K562 (cell line): Measurements from ENCODE around the gene NABP2. TPM values are rescaled to one million over a fixed set of nuclear protein-coding genes. Genes with fewer than 3 reads are reported as not detected.
A peak's percentile ranks its signal among the peaks of the same experiment; 100 is the strongest.

ENCODE experiments used
- ARID4B ChIP-seq: sonication (generic); formaldehyde crosslinking; IDR thresholded peaks from 2 replicates; pipeline ENCODE4 v1.8.0; 2022; ENCODE audit warnings: mild to moderate bottlenecking, missing genetic modification reagents
- C11orf30 ChIP-seq: fragments of 450-650 bp; IDR thresholded peaks from 2 replicates; pipeline ENCODE4 v1.6.1; 2016; ENCODE audit warnings: low read depth, mild to moderate bottlenecking
- DIDO1 ChIP-seq: fragments of 450-650 bp; IDR thresholded peaks from 2 replicates; pipeline ENCODE4 v1.6.1; 2016; ENCODE audit warnings: low read depth, missing biosample characterization, missing genetic modification characterization
- FOXK2 ChIP-seq, 2 experiments: fragments of 450-650 bp; IDR thresholded peaks in 1 of 2; conservative IDR thresholded peaks in 1 of 2; 2 replicates each; pipeline ENCODE4 v1.6.1; 2016; ENCODE audit warnings: low read depth in 2 of 2, mild to moderate bottlenecking in 1 of 2
- MBD2 ChIP-seq: sonication (generic); IDR thresholded peaks from 2 replicates; pipeline ENCODE4 v1.6.1; 2016; ENCODE audit warnings: low read depth, borderline replicate concordance
- POLR2A ChIP-seq: fragments of 450-650 bp; conservative IDR thresholded peaks from 2 replicates; pipeline ENCODE4 v1.6.1; 2016
- POLR3G ChIP-seq: IDR thresholded peaks from 2 replicates; pipeline ENCODE4 v1.6.1; 2011; ENCODE audit not compliant: insufficient read length, insufficient replicate concordance; ENCODE audit errors: extremely low read depth
- SMAD1 ChIP-seq: fragments of 150-350 bp; IDR thresholded peaks from 2 replicates; pipeline ENCODE4 v1.6.1; 2014; ENCODE audit warnings: low read length, low read depth; ENCODE audit not compliant: partially characterized antibody
- ZBTB7A ChIP-seq: IDR thresholded peaks from 2 replicates; pipeline ENCODE4 v1.6.1; 2011; ENCODE audit warnings: low read depth, mild to moderate bottlenecking, low read length, moderate library complexity, borderline replicate concordance; ENCODE audit not compliant: control insufficient read depth
- ZFPM2 ChIP-seq: fragments of 250-450 bp; sonication (Bioruptor Pico); IDR thresholded peaks from 2 replicates; pipeline ENCODE4 v1.5.1; 2022; ENCODE audit warnings: mild to moderate bottlenecking
- polyA plus RNA-seq, 8 experiments: library from polyadenylated mRNA; depleted of rRNA in 4 of 8; stranded (reverse) in 5 of 8; unstranded in 3 of 8; fragments of >200 nt; fragmentation: Nextera tagmentation in 2 of 8; fragmentation: Illumina TruSeq in 1 of 8; extraction: Ambion mirVana in 2 of 8; extraction: Trizol in 1 of 8; gene quantifications; 2 replicates each; pipeline versions ENCODE4 v1.2.1 to v1.2.3, GENCODE V29; 2011 to 2014; ENCODE audit warnings: inconsistent platforms in 1 of 8, missing spikeins in 1 of 8
- total RNA-seq, 7 experiments: library from RNA; depleted of rRNA in 6 of 7; stranded (reverse); fragments of >200 nt in 6 of 7; fragmentation: Illumina TruSeq in 2 of 7; extraction: Trizol in 2 of 7; gene quantifications; 2 replicates each; pipeline versions ENCODE4 v1.2.1 to v1.2.3, GENCODE V29; 2011 to 2021; ENCODE audit warnings: low replicate concordance in 1 of 7
- TF ChIP-seq, protein P1 (sequence below): fragments of 450-650 bp; IDR thresholded peaks from 2 replicates; pipeline ENCODE4 v1.6.1; 2017; ENCODE audit warnings: antibody characterized with exemption, mild to moderate bottlenecking
- TF ChIP-seq, protein P2 (sequence below), 2 experiments: IDR thresholded peaks; 2 replicates each; pipeline ENCODE4 v1.6.1; 2011; ENCODE audit warnings: borderline replicate concordance in 1 of 2, control low read depth in 1 of 2, low read depth in 1 of 2, low read length in 1 of 2, mild to moderate bottlenecking in 1 of 2, mixed read lengths in 1 of 2, moderate library complexity in 1 of 2; ENCODE audit not compliant: insufficient read depth in 1 of 2, insufficient read length in 1 of 2, poor library complexity in 1 of 2, severe bottlenecking in 1 of 2; ENCODE audit errors: extremely low read depth in 1 of 2
- TF ChIP-seq, protein P3 (sequence below): fragments of 450-650 bp; IDR thresholded peaks from 2 replicates; pipeline ENCODE4 v1.6.1; 2016; ENCODE audit warnings: low read depth, mild to moderate bottlenecking, moderate library complexity
- TF ChIP-seq, protein P4 (sequence below), 2 experiments: fragments of 200-800 bp in 1 of 2; sonication (Bioruptor generic) in 1 of 2; sonication (generic) in 1 of 2; formaldehyde crosslinking in 1 of 2; IDR thresholded peaks in 1 of 2; conservative IDR thresholded peaks in 1 of 2; 2 replicates each; pipeline versions ENCODE4 v1.5.0 to v1.6.1; 2016 to 2020; ENCODE audit warnings: missing compliant biosample characterization in 1 of 2, missing genetic modification characterization in 1 of 2, missing genetic modification reagents in 1 of 2

NABP2 gene
- total and polyA plus RNA-seq, 9 of the 15 experiments (the other 6 are each of a cell fraction or from before 2014, with no cell fraction given) = 11.3 to 60.6 (median 43.5) TPM

DNA sequence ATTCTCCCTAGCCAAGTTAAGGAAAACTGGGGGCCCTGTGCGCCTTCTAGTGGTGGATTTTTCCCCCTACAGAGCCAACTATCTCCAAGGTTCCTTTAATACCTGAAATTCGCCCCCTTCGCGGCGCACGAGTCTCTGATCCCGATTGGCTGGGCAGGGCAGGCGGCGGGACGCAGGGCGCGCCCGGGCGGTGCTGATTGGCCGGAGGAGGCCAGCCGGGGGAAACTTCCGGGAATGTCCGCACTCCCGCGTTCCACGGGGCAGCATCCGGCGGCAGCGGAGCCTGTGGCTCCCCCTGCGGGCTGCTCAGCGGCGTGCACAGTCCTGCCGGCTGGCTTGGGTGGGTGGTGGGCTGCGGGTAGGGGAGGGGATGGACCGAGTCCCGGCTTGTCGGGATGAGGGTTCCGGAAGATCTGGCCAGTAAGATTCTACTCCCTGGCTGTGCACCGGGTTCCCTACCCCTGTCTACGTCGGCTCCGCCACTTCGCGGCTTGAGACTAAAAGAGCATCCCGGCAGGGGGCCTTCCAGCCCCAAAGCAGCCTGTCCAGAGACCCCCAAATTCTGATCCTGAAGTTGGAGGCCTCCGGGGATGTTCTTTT lies at the start of gene NABP2 (continued):
- TF ChIP-seq, protein P1, sequence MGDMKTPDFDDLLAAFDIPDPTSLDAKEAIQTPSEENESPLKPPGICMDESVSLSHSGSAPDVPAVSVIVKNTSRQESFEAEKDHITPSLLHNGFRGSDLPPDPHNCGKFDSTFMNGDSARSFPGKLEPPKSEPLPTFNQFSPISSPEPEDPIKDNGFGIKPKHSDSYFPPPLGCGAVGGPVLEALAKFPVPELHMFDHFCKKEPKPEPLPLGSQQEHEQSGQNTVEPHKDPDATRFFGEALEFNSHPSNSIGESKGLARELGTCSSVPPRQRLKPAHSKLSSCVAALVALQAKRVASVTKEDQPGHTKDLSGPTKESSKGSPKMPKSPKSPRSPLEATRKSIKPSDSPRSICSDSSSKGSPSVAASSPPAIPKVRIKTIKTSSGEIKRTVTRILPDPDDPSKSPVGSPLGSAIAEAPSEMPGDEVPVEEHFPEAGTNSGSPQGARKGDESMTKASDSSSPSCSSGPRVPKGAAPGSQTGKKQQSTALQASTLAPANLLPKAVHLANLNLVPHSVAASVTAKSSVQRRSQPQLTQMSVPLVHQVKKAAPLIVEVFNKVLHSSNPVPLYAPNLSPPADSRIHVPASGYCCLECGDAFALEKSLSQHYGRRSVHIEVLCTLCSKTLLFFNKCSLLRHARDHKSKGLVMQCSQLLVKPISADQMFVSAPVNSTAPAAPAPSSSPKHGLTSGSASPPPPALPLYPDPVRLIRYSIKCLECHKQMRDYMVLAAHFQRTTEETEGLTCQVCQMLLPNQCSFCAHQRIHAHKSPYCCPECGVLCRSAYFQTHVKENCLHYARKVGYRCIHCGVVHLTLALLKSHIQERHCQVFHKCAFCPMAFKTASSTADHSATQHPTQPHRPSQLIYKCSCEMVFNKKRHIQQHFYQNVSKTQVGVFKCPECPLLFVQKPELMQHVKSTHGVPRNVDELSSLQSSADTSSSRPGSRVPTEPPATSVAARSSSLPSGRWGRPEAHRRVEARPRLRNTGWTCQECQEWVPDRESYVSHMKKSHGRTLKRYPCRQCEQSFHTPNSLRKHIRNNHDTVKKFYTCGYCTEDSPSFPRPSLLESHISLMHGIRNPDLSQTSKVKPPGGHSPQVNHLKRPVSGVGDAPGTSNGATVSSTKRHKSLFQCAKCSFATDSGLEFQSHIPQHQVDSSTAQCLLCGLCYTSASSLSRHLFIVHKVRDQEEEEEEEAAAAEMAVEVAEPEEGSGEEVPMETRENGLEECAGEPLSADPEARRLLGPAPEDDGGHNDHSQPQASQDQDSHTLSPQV = peak; percentile 79; the same call in 1 of the 2 replicates
- TF ChIP-seq DIDO1 (tag) (peak; percentile 67; the same call in 1 of the 2 replicates), ZFPM2 (CRISPR knock-in tag) (0 out of 2 replicates have a peak, but pooled peaks have one; percentile 20), C11orf30 (peak; percentile 80), ZBTB7A (peak; percentile 100), POLR3G (no peak), MBD2 (peak; percentile 89), SMAD1 (no peak), FOXK2 (conservative IDR thresholded peaks at IDR 0.05 in 1 of 2, IDR thresholded peaks at IDR 0.05 in 1 of 2; ENCODE audit: low read depth in 2 of 2) (peak; percentile 63 to 77), ARID4B (peak; percentile 72), POLR2A (0 out of 2 replicates have a peak, but pooled peaks have one; percentile 51)
- TF ChIP-seq, protein P2, sequence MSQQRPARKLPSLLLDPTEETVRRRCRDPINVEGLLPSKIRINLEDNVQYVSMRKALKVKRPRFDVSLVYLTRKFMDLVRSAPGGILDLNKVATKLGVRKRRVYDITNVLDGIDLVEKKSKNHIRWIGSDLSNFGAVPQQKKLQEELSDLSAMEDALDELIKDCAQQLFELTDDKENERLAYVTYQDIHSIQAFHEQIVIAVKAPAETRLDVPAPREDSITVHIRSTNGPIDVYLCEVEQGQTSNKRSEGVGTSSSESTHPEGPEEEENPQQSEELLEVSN (IDR thresholded peaks at IDR 0.05; ENCODE audit: borderline replicate concordance in 1 of 2, extremely low read depth in 1 of 2, insufficient read depth in 1 of 2, insufficient read length in 1 of 2, low read depth in 1 of 2, low read length in 1 of 2, poor library complexity in 1 of 2, severe bottlenecking in 1 of 2) = peak; percentile 91 to 97
- TF ChIP-seq, protein P3, sequence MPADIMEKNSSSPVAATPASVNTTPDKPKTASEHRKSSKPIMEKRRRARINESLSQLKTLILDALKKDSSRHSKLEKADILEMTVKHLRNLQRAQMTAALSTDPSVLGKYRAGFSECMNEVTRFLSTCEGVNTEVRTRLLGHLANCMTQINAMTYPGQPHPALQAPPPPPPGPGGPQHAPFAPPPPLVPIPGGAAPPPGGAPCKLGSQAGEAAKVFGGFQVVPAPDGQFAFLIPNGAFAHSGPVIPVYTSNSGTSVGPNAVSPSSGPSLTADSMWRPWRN = peak; percentile 61
- TF ChIP-seq, protein P4, sequence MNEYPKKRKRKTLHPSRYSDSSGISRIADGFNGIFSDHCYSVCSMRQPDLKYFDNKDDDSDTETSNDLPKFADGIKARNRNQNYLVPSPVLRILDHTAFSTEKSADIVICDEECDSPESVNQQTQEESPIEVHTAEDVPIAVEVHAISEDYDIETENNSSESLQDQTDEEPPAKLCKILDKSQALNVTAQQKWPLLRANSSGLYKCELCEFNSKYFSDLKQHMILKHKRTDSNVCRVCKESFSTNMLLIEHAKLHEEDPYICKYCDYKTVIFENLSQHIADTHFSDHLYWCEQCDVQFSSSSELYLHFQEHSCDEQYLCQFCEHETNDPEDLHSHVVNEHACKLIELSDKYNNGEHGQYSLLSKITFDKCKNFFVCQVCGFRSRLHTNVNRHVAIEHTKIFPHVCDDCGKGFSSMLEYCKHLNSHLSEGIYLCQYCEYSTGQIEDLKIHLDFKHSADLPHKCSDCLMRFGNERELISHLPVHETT (CRISPR knock-in tag; conservative IDR thresholded peaks at IDR 0.05 in 1 of 2, IDR thresholded peaks at IDR 0.05 in 1 of 2) = peak in 1 of 2 experiments; percentile 67; a peak in 1 of 4 replicates
